ENCODE data around the gene RSPH1. TPM values are rescaled to one million over a fixed set of nuclear protein-coding genes. Genes with fewer than 3 reads are reported as not detected.

RSPH1 gene
- total RNA-seq, 4 donors from 2014 or later, result 0.99 to 1.9 (median 1.9) TPM; not detected in 1

DNA sequence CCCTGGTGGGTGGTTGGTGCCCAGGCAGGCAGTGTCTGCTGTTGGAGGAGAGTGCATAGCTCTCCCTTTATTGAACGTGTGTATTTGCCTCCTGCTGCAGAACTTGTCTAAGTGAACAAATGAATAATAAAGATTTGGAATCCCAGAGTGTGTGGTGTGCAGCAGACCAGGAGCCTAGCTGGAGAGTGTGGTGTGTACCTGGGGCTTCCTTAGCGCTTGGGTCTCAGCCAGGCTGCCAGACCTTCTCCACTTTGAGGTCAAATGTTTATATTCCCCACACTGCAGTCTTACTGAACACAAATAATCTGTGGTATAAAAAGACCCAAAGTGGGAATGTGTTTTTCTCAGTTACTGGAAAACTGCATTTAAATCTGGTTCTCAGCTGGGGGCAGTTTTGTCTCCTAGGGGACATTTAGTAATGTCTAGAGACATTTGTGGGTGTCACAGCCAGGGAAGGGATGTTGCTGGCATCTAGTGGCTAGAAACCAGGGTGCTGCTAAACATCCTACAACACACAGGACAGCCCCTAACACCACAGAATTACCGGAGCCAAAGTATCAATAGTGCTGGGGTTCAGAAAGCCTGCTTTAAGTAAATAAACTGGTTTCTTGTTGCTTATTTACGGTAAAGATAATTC, 41.2 kb upstream of the RSPH1 start:
- ATAC-seq, result no peak
- Histone ChIP-seq H3K4me3 (no peak overlapping the region), H3K27ac (no peak overlapping the region), H3K9me3 (no peaks in the 10 kb centered on the region), H3K4me1 (peaks cover 0 to 21% (median 0%) of the 10 kb centered on the region in 3 donors), H3K27me3 (no peaks in the 10 kb centered on the region), H3K36me3 (peaks cover 0 to 52% of the 10 kb centered on the region in 2 donors)
- TF ChIP-seq, protein P1, sequence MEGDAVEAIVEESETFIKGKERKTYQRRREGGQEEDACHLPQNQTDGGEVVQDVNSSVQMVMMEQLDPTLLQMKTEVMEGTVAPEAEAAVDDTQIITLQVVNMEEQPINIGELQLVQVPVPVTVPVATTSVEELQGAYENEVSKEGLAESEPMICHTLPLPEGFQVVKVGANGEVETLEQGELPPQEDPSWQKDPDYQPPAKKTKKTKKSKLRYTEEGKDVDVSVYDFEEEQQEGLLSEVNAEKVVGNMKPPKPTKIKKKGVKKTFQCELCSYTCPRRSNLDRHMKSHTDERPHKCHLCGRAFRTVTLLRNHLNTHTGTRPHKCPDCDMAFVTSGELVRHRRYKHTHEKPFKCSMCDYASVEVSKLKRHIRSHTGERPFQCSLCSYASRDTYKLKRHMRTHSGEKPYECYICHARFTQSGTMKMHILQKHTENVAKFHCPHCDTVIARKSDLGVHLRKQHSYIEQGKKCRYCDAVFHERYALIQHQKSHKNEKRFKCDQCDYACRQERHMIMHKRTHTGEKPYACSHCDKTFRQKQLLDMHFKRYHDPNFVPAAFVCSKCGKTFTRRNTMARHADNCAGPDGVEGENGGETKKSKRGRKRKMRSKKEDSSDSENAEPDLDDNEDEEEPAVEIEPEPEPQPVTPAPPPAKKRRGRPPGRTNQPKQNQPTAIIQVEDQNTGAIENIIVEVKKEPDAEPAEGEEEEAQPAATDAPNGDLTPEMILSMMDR (IDR thresholded peaks at IDR 0.05), result peak in 3 of 4 experiments; percentile 27 to 50 (median 34)
- no peak for TF ChIP-seq POLR2AphosphoS5 (IDR thresholded peaks at IDR 0.05)
- 72 to 73% methylated on average over 3 to 4 of the region's 4 CpGs for WGBS, 2 donors (ENCODE audit: low coverage in 1 of 2)

DNA sequence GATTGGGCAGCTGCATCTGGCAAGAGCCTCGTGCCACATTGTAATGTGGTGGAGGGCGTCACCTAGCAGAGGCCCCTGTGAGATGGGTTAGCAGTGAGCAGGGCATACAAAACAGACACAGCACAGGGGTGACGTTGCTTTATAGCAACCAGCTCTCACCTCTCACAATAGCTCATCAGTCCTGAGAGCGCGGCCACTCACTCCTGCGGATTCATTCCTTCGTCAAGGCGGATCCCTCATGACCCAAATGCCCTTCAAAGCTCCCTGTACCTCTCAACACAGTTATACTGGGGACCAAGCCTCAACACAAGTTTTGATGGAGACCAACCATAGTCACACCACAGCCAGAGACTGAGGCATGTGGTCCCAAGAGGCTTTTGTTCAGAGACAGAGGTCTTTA, 40.6 kb upstream of the RSPH1 start:
- 87 to 91% methylated on average over 5 of the region's 8 CpGs for WGBS, 2 donors (ENCODE audit: low coverage in 1 of 2)
- H3K9me3 ChIP-seq, result no peaks in the 10 kb centered on the region

DNA sequence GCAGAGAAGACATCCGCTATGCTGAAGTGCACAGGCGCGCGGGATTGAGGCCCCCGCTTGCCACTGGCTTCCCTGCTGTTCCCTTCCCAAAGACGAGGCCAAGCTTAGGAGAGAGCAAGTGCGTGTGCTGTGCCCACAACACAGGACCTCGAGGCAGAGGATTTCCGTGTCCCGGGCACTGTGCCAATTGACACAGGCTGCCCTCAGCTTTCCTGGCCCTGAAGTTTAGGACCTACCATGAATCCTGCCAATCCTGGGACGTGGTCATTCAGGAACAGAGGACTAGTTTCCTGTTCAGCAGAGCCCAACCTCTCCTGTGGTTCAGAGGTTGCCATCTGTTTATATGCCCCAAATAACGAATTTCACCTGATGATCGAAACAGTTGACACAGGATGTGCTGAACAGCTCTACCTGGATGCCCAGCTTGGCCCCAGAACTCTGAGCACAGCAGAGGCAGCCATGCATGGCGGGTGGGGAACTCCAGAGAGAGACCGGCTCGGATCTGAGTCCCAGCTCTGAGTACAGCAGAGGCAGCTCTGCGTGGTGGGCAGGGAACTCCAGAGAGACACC, 39.7 kb upstream of the RSPH1 start:
- H3K27ac ChIP-seq, result no peak overlapping the region
- 67% methylated on average over 3 of the region's 17 CpGs; no CpG with 5 or more reads in 1 of the 2 donors for WGBS, 2 donors (ENCODE audit: low coverage in 1 of 2)
- no peak overlapping the region for H3K4me3 ChIP-seq
- H3K27me3 ChIP-seq, result no peaks in the 10 kb centered on the region
- peaks cover 0 to 22% (median 0%) of the 10 kb centered on the region in 3 donors for H3K4me1 ChIP-seq
- ATAC-seq, result no peak
- H3K36me3 ChIP-seq, result peaks cover 0 to 43% of the 10 kb centered on the region in 2 donors
- H3K9me3 ChIP-seq, result no peaks in the 10 kb centered on the region
- TF ChIP-seq, protein P1 (IDR thresholded peaks at IDR 0.05), result no peak
- TF ChIP-seq POLR2A (IDR thresholded peaks at IDR 0.05), result no peak
- no peak for TF ChIP-seq POLR2AphosphoS5 (IDR thresholded peaks at IDR 0.05)
- no peak for TF ChIP-seq EP300 (IDR thresholded peaks at IDR 0.05)

More for the DNA sequence above, 40.6 kb upstream of the RSPH1 start:
- H3K4me3 ChIP-seq, result no peak overlapping the region
- H3K27ac ChIP-seq, result no peak overlapping the region
- TF ChIP-seq, protein P1 (IDR thresholded peaks at IDR 0.05), result no peak
- TF ChIP-seq POLR2AphosphoS5 (IDR thresholded peaks at IDR 0.05) (no peak), POLR2A (IDR thresholded peaks at IDR 0.05) (no peak), EP300 (IDR thresholded peaks at IDR 0.05) (no peak)
- peaks cover 0 to 50% of the 10 kb centered on the region in 2 donors for H3K36me3 ChIP-seq
- no peaks in the 10 kb centered on the region for H3K27me3 ChIP-seq
- H3K4me1 ChIP-seq, result peaks cover 0 to 22% (median 0%) of the 10 kb centered on the region in 3 donors
- no peak for ATAC-seq

DNA sequence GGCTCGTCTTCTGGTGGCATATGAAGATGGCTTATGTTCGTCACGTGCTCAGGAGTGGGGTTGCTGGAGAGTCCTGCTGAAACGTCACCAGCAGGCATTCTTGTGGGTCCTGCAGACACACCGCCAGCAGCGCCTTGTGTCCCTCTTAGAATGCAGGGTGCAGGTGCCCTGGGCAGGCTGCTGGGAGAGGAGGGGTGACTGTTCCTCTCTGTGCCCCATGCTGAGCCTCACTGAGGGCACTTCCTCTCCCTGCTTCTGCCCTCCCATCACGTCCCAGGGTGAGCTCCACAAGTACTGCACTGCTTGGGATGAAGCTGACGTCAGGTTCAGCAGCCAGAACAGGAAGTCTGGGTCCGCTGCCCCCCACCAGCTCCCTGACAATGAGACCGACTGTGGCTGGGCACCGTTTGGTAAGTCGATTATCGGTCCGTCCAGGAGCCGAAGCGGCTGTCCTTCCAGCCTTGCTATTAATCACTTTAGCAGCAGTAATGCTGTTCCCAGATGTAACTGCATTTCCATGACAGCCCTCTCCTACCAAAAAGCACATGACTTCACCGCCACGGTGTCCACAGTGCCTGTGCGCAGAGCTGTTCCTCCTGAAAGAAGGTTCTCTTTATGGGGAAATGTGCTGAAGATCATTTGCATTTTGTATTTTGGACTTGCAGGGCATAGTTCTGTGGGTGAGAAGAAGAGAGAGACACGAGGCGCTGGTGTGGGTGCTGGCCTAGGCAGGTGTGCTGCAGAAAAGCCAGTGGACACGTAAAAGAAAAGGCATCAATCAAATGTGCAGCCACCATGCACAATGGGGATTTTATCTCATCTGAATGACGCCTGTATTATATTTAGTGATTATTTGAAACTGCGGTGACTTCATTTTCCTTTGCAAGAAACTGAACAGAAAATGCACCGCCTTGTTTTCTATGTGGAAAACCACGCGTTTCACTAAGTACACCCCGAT, 38.7 kb upstream of the RSPH1 start:
- WGBS, 2 donors (ENCODE audit: low coverage in 1 of 2), result 71 to 82% methylated on average over 12 to 13 of the region's 28 CpGs
- H3K36me3 ChIP-seq, result peaks cover 0 to 33% of the 10 kb centered on the region in 2 donors
- H3K27me3 ChIP-seq, result no peaks in the 10 kb centered on the region
- ATAC-seq, result peak; percentile 32
- H3K27ac ChIP-seq, result peak overlapping the region in 1 of 4 donors; percentile 15
- H3K9me3 ChIP-seq, result no peaks in the 10 kb centered on the region
- TF ChIP-seq, protein P1 (IDR thresholded peaks at IDR 0.05), result no peak
- TF ChIP-seq POLR2AphosphoS5 (IDR thresholded peaks at IDR 0.05) (no peak), POLR2A (IDR thresholded peaks at IDR 0.05) (no peak), EP300 (IDR thresholded peaks at IDR 0.05) (no peak)
- H3K4me3 ChIP-seq, result peak overlapping the region in 1 of 2 donors; percentile 0
- peaks cover 0 to 22% (median 0%) of the 10 kb centered on the region in 3 donors for H3K4me1 ChIP-seq

All from gastroesophageal sphincter (tissue), 4 donors.